Spinal cord (tissue), 10 donors: Measurements from ENCODE around the gene MAGI1. TPM values are rescaled to one million over a fixed set of nuclear protein-coding genes. Genes with fewer than 3 reads are reported as not detected.
A peak's percentile ranks its signal among the peaks of the same experiment; 100 is the strongest.

Source experiments
- DNase-seq, 6 donors: peaks; one replicate each; pipeline versions ENCODE4 v3.0.0 to v3.0.0-alpha.2; 2013 to 2015; ENCODE audit warnings: low spot score in 6 of 6, low read depth in 4 of 6
- H3K27ac ChIP-seq: one replicate; pipeline ENCODE4 v1.5.1; 2013; ENCODE audit warnings: low read depth, low read length, control low read depth
- H3K27me3 ChIP-seq: one replicate; pipeline ENCODE4 v1.6.1; 2013; ENCODE audit warnings: low read length; ENCODE audit not compliant: control insufficient read depth, insufficient read depth
- H3K36me3 ChIP-seq: one replicate; pipeline ENCODE4 v1.6.1; 2013; ENCODE audit warnings: low read length; ENCODE audit not compliant: control insufficient read depth, insufficient read depth
- H3K4me1 ChIP-seq: one replicate; pipeline ENCODE4 v1.6.1; 2013; ENCODE audit warnings: low read length; ENCODE audit not compliant: control insufficient read depth, insufficient read depth
- H3K4me3 ChIP-seq: one replicate; pipeline ENCODE4 v1.5.1; 2013; ENCODE audit warnings: low read depth, low read length, control low read depth
- H3K9me3 ChIP-seq: one replicate; pipeline ENCODE4 v1.6.1; 2013; ENCODE audit warnings: low read length; ENCODE audit not compliant: control insufficient read depth, insufficient read depth
- WGBS: methylation state at CpG from one replicate; pipeline ENCODE4 v1.1.5; 2013; ENCODE audit warnings: missing lambda C conversion rate; ENCODE audit not compliant: insufficient coverage; 5-methylcytosine and 5-hydroxymethylcytosine counted together
- polyA plus RNA-seq, 2 donors: library from polyadenylated mRNA; unstranded; fragments of 120-200 nt; gene quantifications; one replicate each; pipeline ENCODE4 v1.2.1, GENCODE V29; 2013; ENCODE audit not compliant: insufficient read length in 2 of 2
- total RNA-seq, 2 donors: library from RNA; depleted of rRNA in 1 of 2; stranded (reverse); fragments of 120-200 nt in 1 of 2; fragments of >200 nt in 1 of 2; gene quantifications; one replicate each; pipeline versions ENCODE4 v1.2.3 to v1.2.4, GENCODE V29; 2013 to 2014
- donor health status: healthy.

MAGI1 gene
- total and polyA plus RNA-seq, 4 donors = 41.5 to 86.3 (median 62.7) TPM

- Histone ChIP-seq H3K36me3 (no peaks in the 10 kb centered on the region), H3K9me3 (no peaks in the 10 kb centered on the region), H3K4me1 (peaks cover 2% of the 10 kb centered on the region), H3K27me3 (no peaks in the 10 kb centered on the region), H3K27ac (no peak overlapping the region), H3K4me3 (no peak overlapping the region)
- WGBS = no CpG with 5 or more reads among the region's 5 CpGs
- DNase-seq = no peak
These were observed 478.6 kb downstream of the MAGI1 start for GRCh38 chr3:65560133-65560532.

- Histone ChIP-seq H3K4me3 (no peak overlapping the region), H3K9me3 (no peaks in the 10 kb centered on the region), H3K36me3 (no peaks in the 10 kb centered on the region), H3K27ac (no peak overlapping the region), H3K4me1 (peaks cover 2% of the 10 kb centered on the region), H3K27me3 (no peaks in the 10 kb centered on the region)
- no peak for DNase-seq
- 100% methylated on average over 3 of the region's 10 CpGs for WGBS
These were observed 479.1 kb downstream of the MAGI1 start for GRCh38 chr3:65559643-65560042.

- H3K27ac ChIP-seq = no peak overlapping the region
- WGBS = no CpG with 5 or more reads among the region's 1 CpG
- no peaks in the 10 kb centered on the region for H3K36me3 ChIP-seq
These were observed 479.9 kb downstream of the MAGI1 start for GRCh38 chr3:65558826-65559225.

GRCh38 chr3:65557899-65558564 lies 480.7 kb downstream of the MAGI1 start:
- H3K36me3 ChIP-seq = no peaks in the 10 kb centered on the region
- H3K4me3 ChIP-seq = no peak overlapping the region
- WGBS = 80% methylated on average over 1 of the region's 6 CpGs
- DNase-seq = no peak
- H3K27ac ChIP-seq = no peak overlapping the region
- H3K4me1 ChIP-seq = no peaks in the 10 kb centered on the region
- no peaks in the 10 kb centered on the region for H3K27me3 ChIP-seq
- no peaks in the 10 kb centered on the region for H3K9me3 ChIP-seq

More at GRCh38 chr3:65558826-65559225, 479.9 kb downstream of the MAGI1 start:
- H3K4me3 ChIP-seq = no peak overlapping the region
- H3K27me3 ChIP-seq = no peaks in the 10 kb centered on the region
- no peak for DNase-seq
- no peaks in the 10 kb centered on the region for H3K4me1 ChIP-seq
- no peaks in the 10 kb centered on the region for H3K9me3 ChIP-seq

- WGBS = 95% methylated on average over 3 of the region's 5 CpGs
- Histone ChIP-seq H3K4me3 (no peak overlapping the region), H3K27me3 (no peaks in the 10 kb centered on the region), H3K4me1 (no peaks in the 10 kb centered on the region), H3K36me3 (no peaks in the 10 kb centered on the region), H3K27ac (no peak overlapping the region), H3K9me3 (no peaks in the 10 kb centered on the region)
- DNase-seq = no peak
These were observed 481.7 kb downstream of the MAGI1 start for GRCh38 chr3:65556934-65557577.

GRCh38 chr3:65552434-65552833 lies 486.3 kb downstream of the MAGI1 start:
- Histone ChIP-seq H3K36me3 (no peaks in the 10 kb centered on the region), H3K4me1 (peaks cover 14% of the 10 kb centered on the region), H3K9me3 (no peaks in the 10 kb centered on the region), H3K4me3 (no peak overlapping the region), H3K27me3 (no peaks in the 10 kb centered on the region), H3K27ac (no peak overlapping the region)
- WGBS = no CpG with 5 or more reads among the region's 1 CpG
- DNase-seq = no peak

- H3K27ac ChIP-seq = no peak overlapping the region
- no peaks in the 10 kb centered on the region for H3K36me3 ChIP-seq
- H3K4me3 ChIP-seq = no peak overlapping the region
- H3K9me3 ChIP-seq = no peaks in the 10 kb centered on the region
- no peaks in the 10 kb centered on the region for H3K27me3 ChIP-seq
- no peak for DNase-seq
- no CpG with 5 or more reads among the region's 1 CpG for WGBS
- H3K4me1 ChIP-seq = peaks cover 14% of the 10 kb centered on the region
These were observed 486.8 kb downstream of the MAGI1 start for GRCh38 chr3:65551945-65552344.

- WGBS = 100% methylated on average over 1 of the region's 2 CpGs
- no peaks in the 10 kb centered on the region for H3K36me3 ChIP-seq
- H3K4me3 ChIP-seq = no peak overlapping the region
- H3K9me3 ChIP-seq = no peaks in the 10 kb centered on the region
- no peak overlapping the region for H3K27ac ChIP-seq
- no peak for DNase-seq
- no peaks in the 10 kb centered on the region for H3K27me3 ChIP-seq
- H3K4me1 ChIP-seq = peaks cover 14% of the 10 kb centered on the region
These were observed 488.6 kb downstream of the MAGI1 start for GRCh38 chr3:65550137-65550536.

GRCh38 chr3:65549626-65549959 lies 489.1 kb downstream of the MAGI1 start:
- no peaks in the 10 kb centered on the region for H3K27me3 ChIP-seq
- H3K9me3 ChIP-seq = no peaks in the 10 kb centered on the region
- peak overlapping the region; percentile 42 for H3K4me3 ChIP-seq
- no peak for DNase-seq
- H3K27ac ChIP-seq = peak overlapping the region; percentile 19
- peaks cover 14% of the 10 kb centered on the region for H3K4me1 ChIP-seq
- no peaks in the 10 kb centered on the region for H3K36me3 ChIP-seq
- 0% methylated on average over 6 of the region's 9 CpGs for WGBS
